Measurements from ENCODE around the gene UROC1. TPM values are rescaled to one million over a fixed set of nuclear protein-coding genes. Genes with fewer than 3 reads are reported as not detected.

The UROC1 gene
- total and polyA plus RNA-seq, 2 of the 13 experiments (the other 11 are each of a cell fraction or from before 2014, with no cell fraction given), result 0.71 to 1.3 TPM

- peak; percentile 64; the same call in 1 of the 2 replicates for TF ChIP-seq ZNF703 (CRISPR knock-in tag; IDR thresholded peaks at IDR 0.05; ENCODE audit: borderline replicate concordance)
- no peak; the same call in 1 of the 2 replicates for TF ChIP-seq ZNF678 (CRISPR knock-in tag; IDR thresholded peaks at IDR 0.05)
- peak; percentile 73; the same call in 1 of the 2 replicates for TF ChIP-seq MAF1 (CRISPR knock-in tag; IDR thresholded peaks at IDR 0.05; ENCODE audit: borderline replicate concordance)
- TF ChIP-seq FIP1L1 (IDR thresholded peaks at IDR 0.05; ENCODE audit: borderline replicate concordance, insufficient read depth, low read depth, low read length), result 0 out of 2 replicates have a peak, but pooled peaks have one; percentile 62
- peak; percentile 53; the same call in 1 of the 2 replicates for TF ChIP-seq RNF2 (conservative IDR thresholded peaks at IDR 0.05; ENCODE audit: low read depth)
- TF ChIP-seq ZNF569 (CRISPR knock-in tag; IDR thresholded peaks at IDR 0.05; ENCODE audit: borderline replicate concordance), result no peak
- TF ChIP-seq XRCC5 (optimal IDR thresholded peaks at IDR 0.05; ENCODE audit: low read length), result no peak
- TF ChIP-seq TAF15 (IDR thresholded peaks at IDR 0.05; ENCODE audit: low read depth, low read length, poor library complexity, severe bottlenecking), result no peak
- TF ChIP-seq ZFP82 (CRISPR knock-in tag; IDR thresholded peaks at IDR 0.05; ENCODE audit: borderline replicate concordance), result no peak
- peak; percentile 31 for TF ChIP-seq TARDBP (CRISPR knock-in tag; IDR thresholded peaks at IDR 0.05)
- TF ChIP-seq EHMT2 (IDR thresholded peaks at IDR 0.05; ENCODE audit: borderline replicate concordance, low read depth, low read length), result no peak
- no peak for TF ChIP-seq NR3C1 (CRISPR knock-in tag; IDR thresholded peaks at IDR 0.05)
- peak; percentile 72; the same call in 1 of the 2 replicates for TF ChIP-seq ZNF710 (CRISPR knock-in tag; IDR thresholded peaks at IDR 0.05; ENCODE audit: borderline replicate concordance)
- TF ChIP-seq TMF1 (CRISPR knock-in tag; IDR thresholded peaks at IDR 0.05; ENCODE audit: low read depth), result no peak
- peak; percentile 78 for TF ChIP-seq ARID4A (CRISPR knock-in tag; IDR thresholded peaks at IDR 0.05; ENCODE audit: borderline replicate concordance)
- TF ChIP-seq ZFP1 (CRISPR knock-in tag; IDR thresholded peaks at IDR 0.05), result peak; percentile 69; the same call in 1 of the 2 replicates
- TF ChIP-seq ZNF3 (CRISPR knock-in tag; IDR thresholded peaks at IDR 0.05), result no peak
- peak; percentile 68; the same call in 1 of the 2 replicates for TF ChIP-seq YEATS2 (CRISPR knock-in tag; IDR thresholded peaks at IDR 0.05; ENCODE audit: borderline replicate concordance)
- TF ChIP-seq ZNF350 (CRISPR knock-in tag; IDR thresholded peaks at IDR 0.05; ENCODE audit: borderline replicate concordance, low read depth), result peak; percentile 83; the same call in 1 of the 2 replicates
- TF ChIP-seq ZNF639 (CRISPR knock-in tag; conservative IDR thresholded peaks at IDR 0.05), result no peak
- 0 out of 2 replicates have a peak, but pooled peaks have one; percentile 62 for TF ChIP-seq GTF2F1 (IDR thresholded peaks at IDR 0.05; ENCODE audit: low read length)
- peak; percentile 72 for TF ChIP-seq GATAD2A (CRISPR knock-in tag; IDR thresholded peaks at IDR 0.05)
- no peak for TF ChIP-seq NFE2L1 (CRISPR knock-in tag; IDR thresholded peaks at IDR 0.05; ENCODE audit: borderline replicate concordance)
Measured at GRCh38 chr3:126523745-126524428, 6.3 kb upstream of the UROC1 start, which contains the start of gene CHST13 (continued).
